Measurements from ENCODE around the gene PFKFB2.

Gene PFKFB2

DNA sequence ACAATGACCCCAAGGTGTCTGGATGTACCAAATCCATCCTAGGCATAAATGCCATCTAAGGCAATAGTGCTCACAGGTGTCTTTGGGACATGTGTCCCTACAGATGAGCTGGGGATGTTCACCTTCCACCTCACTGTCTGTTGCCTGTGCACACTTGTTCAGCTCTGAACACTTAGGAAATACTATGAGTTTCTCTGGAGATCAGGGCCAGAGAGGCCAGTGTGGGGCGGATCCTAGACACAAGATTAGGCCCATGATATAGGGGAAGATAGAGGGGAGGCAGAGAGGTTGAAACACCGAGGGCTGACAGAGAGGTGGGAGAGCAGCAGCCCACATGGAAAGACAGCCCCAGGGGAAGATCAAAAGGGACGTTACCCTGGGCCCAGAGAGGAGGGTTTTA is 46.2 kb upstream of the PFKFB2 start:
- H3K9me2 ChIP-seq (replicated peaks; ENCODE audit: control insufficient read depth, low read length), result no peaks in the 10 kb centered on the region
- peaks cover 3% of the 10 kb centered on the region; the same call in 1 of the 2 replicates for H3K27me3 ChIP-seq (ENCODE audit: control insufficient read depth, low read length)
- no peaks in the 10 kb centered on the region for H3K9me3 ChIP-seq (ENCODE audit: control insufficient read depth, insufficient read depth, low read length)
- no peaks in the 10 kb centered on the region for H3K79me2 ChIP-seq (ENCODE audit: control insufficient read depth, low read length)
- no peaks in the 10 kb centered on the region for H3K36me3 ChIP-seq (ENCODE audit: control insufficient read depth, low read length)
- no peaks in the 10 kb centered on the region for H4K20me1 ChIP-seq (ENCODE audit: control insufficient read depth, insufficient read depth, low read depth, low read length)
- no peaks in the 10 kb centered on the region for H3F3A ChIP-seq (ENCODE audit: control insufficient read depth, insufficient read depth)
- no peak overlapping the region for H3K27ac ChIP-seq (ENCODE audit: low read depth, low read length)
- no peak overlapping the region for H3K4me3 ChIP-seq (ENCODE audit: low read length)
- no peaks in the 10 kb centered on the region for H3K4me1 ChIP-seq (ENCODE audit: control insufficient read depth, low read length)
- H3K4me2 ChIP-seq (ENCODE audit: low read length), result no peak overlapping the region
- TF ChIP-seq, protein P1, sequence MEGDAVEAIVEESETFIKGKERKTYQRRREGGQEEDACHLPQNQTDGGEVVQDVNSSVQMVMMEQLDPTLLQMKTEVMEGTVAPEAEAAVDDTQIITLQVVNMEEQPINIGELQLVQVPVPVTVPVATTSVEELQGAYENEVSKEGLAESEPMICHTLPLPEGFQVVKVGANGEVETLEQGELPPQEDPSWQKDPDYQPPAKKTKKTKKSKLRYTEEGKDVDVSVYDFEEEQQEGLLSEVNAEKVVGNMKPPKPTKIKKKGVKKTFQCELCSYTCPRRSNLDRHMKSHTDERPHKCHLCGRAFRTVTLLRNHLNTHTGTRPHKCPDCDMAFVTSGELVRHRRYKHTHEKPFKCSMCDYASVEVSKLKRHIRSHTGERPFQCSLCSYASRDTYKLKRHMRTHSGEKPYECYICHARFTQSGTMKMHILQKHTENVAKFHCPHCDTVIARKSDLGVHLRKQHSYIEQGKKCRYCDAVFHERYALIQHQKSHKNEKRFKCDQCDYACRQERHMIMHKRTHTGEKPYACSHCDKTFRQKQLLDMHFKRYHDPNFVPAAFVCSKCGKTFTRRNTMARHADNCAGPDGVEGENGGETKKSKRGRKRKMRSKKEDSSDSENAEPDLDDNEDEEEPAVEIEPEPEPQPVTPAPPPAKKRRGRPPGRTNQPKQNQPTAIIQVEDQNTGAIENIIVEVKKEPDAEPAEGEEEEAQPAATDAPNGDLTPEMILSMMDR (IDR thresholded peaks at IDR 0.05; ENCODE audit: low read depth, low read length, poor library complexity, severe bottlenecking), result no peak
- no peak for TF ChIP-seq EZH2phosphoT487 (IDR thresholded peaks at IDR 0.05; ENCODE audit: borderline replicate concordance, low read length)

DNA sequence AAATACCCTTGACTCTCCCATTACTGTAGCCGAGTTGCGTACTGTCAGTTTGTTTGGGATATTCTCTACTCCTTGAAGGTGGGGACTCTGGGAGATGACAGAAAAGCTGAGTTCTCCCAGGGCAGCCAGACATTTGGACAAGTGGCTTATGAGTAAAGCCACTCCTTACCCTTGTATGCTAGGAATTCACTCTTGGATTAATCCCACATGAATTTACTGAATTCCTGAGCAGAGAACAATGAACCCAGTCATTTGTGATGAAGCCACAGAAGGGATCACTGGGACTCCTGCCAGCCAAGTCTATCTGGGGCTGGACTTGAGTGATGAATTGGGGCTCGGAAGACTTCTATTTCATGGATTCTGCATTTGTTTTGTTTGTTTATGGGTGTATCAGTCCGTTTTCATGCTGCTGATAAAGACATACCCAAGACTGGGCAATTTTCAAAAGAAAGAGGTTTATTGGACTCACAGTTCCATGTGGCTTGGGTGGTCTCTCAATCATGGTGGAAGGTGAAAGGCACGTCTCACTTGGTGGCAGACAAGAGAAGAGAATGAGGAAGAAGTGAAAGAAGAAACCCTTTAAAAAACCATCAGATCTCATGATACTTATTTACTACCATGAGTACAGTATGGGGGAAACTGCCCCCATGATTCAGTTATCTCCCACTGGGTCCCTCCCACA is 45.6 kb upstream of the PFKFB2 start:
- H3K4me3 ChIP-seq (ENCODE audit: low read length), result no peak overlapping the region
- H3K9me3 ChIP-seq (ENCODE audit: control insufficient read depth, insufficient read depth, low read length), result no peaks in the 10 kb centered on the region
- H3K36me3 ChIP-seq (ENCODE audit: control insufficient read depth, low read length), result no peaks in the 10 kb centered on the region
- no peak overlapping the region for H3K4me2 ChIP-seq (ENCODE audit: low read length)
- H4K20me1 ChIP-seq (ENCODE audit: control insufficient read depth, insufficient read depth, low read depth, low read length), result no peaks in the 10 kb centered on the region
- H3K4me1 ChIP-seq (ENCODE audit: control insufficient read depth, low read length), result no peaks in the 10 kb centered on the region
- peaks cover 9% of the 10 kb centered on the region for H3K27me3 ChIP-seq (ENCODE audit: control insufficient read depth, low read length)
- H3K9me2 ChIP-seq (replicated peaks; ENCODE audit: control insufficient read depth, low read length), result no peaks in the 10 kb centered on the region
- H3F3A ChIP-seq (ENCODE audit: control insufficient read depth, insufficient read depth), result no peaks in the 10 kb centered on the region
- no peak for TF ChIP-seq EZH2phosphoT487 (IDR thresholded peaks at IDR 0.05; ENCODE audit: borderline replicate concordance, low read length)
- TF ChIP-seq, protein P1 (IDR thresholded peaks at IDR 0.05; ENCODE audit: low read depth, low read length, poor library complexity, severe bottlenecking), result no peak
- H3K27ac ChIP-seq (ENCODE audit: low read depth, low read length), result no peak overlapping the region
- H3K79me2 ChIP-seq (ENCODE audit: control insufficient read depth, low read length), result no peaks in the 10 kb centered on the region

DNA sequence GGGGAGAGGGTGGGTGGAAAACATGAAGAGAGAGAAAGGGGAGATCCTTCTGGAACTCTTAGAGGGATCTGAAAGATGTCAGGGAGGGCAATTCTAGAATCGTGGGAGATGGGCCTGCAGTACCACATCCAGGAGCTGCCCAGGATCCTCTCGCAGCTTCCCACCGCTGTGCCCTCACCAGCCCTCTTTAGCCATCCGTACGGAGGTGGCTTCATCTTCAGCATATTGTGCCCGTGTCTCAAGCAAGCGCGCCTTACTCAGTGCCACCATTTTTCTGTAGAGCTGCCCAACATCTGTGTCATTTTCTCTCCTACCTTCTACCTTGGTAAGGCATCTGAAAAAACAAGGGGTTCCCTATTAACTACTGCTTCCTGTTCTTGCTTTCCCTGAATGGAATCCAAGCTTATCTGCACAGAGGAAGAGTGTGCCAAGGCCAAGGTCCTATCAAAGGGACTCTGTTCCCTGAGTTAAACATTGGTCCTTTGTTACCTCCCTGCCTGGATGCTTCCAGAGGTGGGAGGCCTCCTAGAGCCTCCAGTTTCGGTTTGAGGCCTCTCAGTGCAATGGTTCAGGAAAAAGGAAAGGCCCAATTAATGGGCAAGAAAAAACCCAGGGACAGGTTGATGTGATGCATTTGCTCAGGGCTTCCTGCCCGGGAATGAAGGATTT is 43.8 kb upstream of the PFKFB2 start:
- Histone ChIP-seq H3K27me3 (ENCODE audit: control insufficient read depth, low read length) (peaks cover 23% of the 10 kb centered on the region), H3K4me2 (ENCODE audit: low read length) (no peak overlapping the region), H3K9me2 (replicated peaks; ENCODE audit: control insufficient read depth, low read length) (no peaks in the 10 kb centered on the region), H3K9me3 (ENCODE audit: control insufficient read depth, insufficient read depth, low read length) (no peaks in the 10 kb centered on the region), H3K27ac (ENCODE audit: low read depth, low read length) (no peak overlapping the region), H3K4me3 (ENCODE audit: low read length) (no peak overlapping the region), H3K79me2 (ENCODE audit: control insufficient read depth, low read length) (no peaks in the 10 kb centered on the region), H3K36me3 (ENCODE audit: control insufficient read depth, low read length) (no peaks in the 10 kb centered on the region), H4K20me1 (ENCODE audit: control insufficient read depth, insufficient read depth, low read depth, low read length) (no peaks in the 10 kb centered on the region), H3F3A (ENCODE audit: control insufficient read depth, insufficient read depth) (no peaks in the 10 kb centered on the region), H3K4me1 (ENCODE audit: control insufficient read depth, low read length) (no peaks in the 10 kb centered on the region)
- TF ChIP-seq, protein P1 (IDR thresholded peaks at IDR 0.05; ENCODE audit: low read depth, low read length, poor library complexity, severe bottlenecking), result no peak

Data from DOHH2 (cell line).